HCT116 (cell line): Measurements from ENCODE around the gene WASHC3. TPM values are rescaled to one million over a fixed set of nuclear protein-coding genes. Genes with fewer than 3 reads are reported as not detected.

Experiments
- ATAC-seq: fragments of 200-7000 bp; cut with Tn5 transposase; 2 replicates; pipeline ENCODE4 v1.9.1; 2020; ENCODE audit warnings: mild to moderate bottlenecking, moderate library complexity
- BruUV-seq: library from RNA; stranded (reverse); fragments of 400-500 nt; replicated peaks from 2 replicates; lab custom pipeline; 2021; lab: Mats Ljungman, UMichigan
- CTCF ChIA-PET: fragments of 300-600 bp; sonication (Branson Sonifier 250); formaldehyde crosslinking; loops from one replicate; lab custom pipeline; 2021; ENCODE audit warnings: antibody characterized with exemption; lab: Charles Lee
- POLR2A ChIA-PET: fragments of 300-600, 350-600 bp; sonication (Branson Sonifier 250); formaldehyde crosslinking; loops from one replicate; lab custom pipeline; 2021; ENCODE audit warnings: antibody characterized with exemption; lab: Charles Lee
- RAD21 ChIA-PET, 2 experiments: fragments of 300-600 bp; sonication (Branson Sonifier 250); formaldehyde crosslinking; loops; one replicate each; lab custom pipeline; 2023; ENCODE audit warnings: low total read pairs in 2 of 2; ENCODE audit not compliant: uncharacterized antibody in 2 of 2, unreplicated experiment in 2 of 2, low non-redundant PET in 1 of 2; lab: Charles Lee
- DNase-seq: peaks from one replicate; pipeline ENCODE4 v3.0.0-alpha.2; 2010; ENCODE audit warnings: low read depth, low spot score
- H2AFZ ChIP-seq: fragments of 200-600 bp; shearing (Covaris generic), sonication (generic); 2 replicates; pipeline ENCODE4 v1.6.1; 2017; ENCODE audit warnings: low read depth, mixed run types, mixed read lengths, antibody characterized with exemption, low read length; ENCODE audit not compliant: poor library complexity, severe bottlenecking
- H3K27ac ChIP-seq: 2 replicates; pipeline ENCODE4 v1.5.1; 2012; ENCODE audit warnings: low read depth, low read length
- H3K27me3 ChIP-seq: fragments of 200-600 bp; sonication (generic); 2 replicates; pipeline ENCODE4 v1.6.1; 2016; ENCODE audit warnings: mixed run types, low read length, mixed read lengths; ENCODE audit not compliant: insufficient read depth
- H3K36me3 ChIP-seq, 2 experiments: fragments of 200-500 bp in 1 of 2; fragments of 200-600 bp in 1 of 2; sonication (Bioruptor generic) in 1 of 2; sonication (generic) in 1 of 2; 2 replicates each; pipeline versions ENCODE4 v1.5.1 to v1.6.1; 2014 to 2016; ENCODE audit warnings: low read length in 2 of 2, inconsistent platforms in 1 of 2, mixed read lengths in 1 of 2, mixed run types in 1 of 2; ENCODE audit not compliant: insufficient read depth in 2 of 2, control insufficient read depth in 1 of 2
- H3K4me1 ChIP-seq, 2 experiments: fragments of 200-600 bp in 1 of 2; sonication (generic) in 1 of 2; 2 replicates each; pipeline versions ENCODE4 v1.5.1 to v1.6.1; 2012 to 2017; ENCODE audit warnings: low read length in 2 of 2, inconsistent platforms in 1 of 2, mild to moderate bottlenecking in 1 of 2, mixed read lengths in 1 of 2, mixed run types in 1 of 2, moderate library complexity in 1 of 2; ENCODE audit not compliant: insufficient read depth in 2 of 2, control insufficient read depth in 1 of 2
- H3K4me2 ChIP-seq: fragments of 200-600 bp; sonication (generic); 2 replicates; pipeline ENCODE4 v1.6.1; 2017; ENCODE audit warnings: mixed run types, low read length, mixed read lengths
- H3K4me3 ChIP-seq, 2 experiments: fragments of 200-600 bp in 1 of 2; sonication (generic) in 1 of 2; replicated peaks in 1 of 2; 2 replicates each; pipeline ENCODE4 v1.5.1; 2011 to 2016; ENCODE audit warnings: low read length in 2 of 2, control low read depth in 1 of 2, low read depth in 1 of 2, mild to moderate bottlenecking in 1 of 2, mixed read lengths in 1 of 2, mixed run types in 1 of 2
- H3K79me2 ChIP-seq: fragments of 200-600 bp; sonication (generic); 2 replicates; pipeline ENCODE4 v1.6.1; 2017; ENCODE audit warnings: mild to moderate bottlenecking, mixed run types, low read length, moderate library complexity, mixed read lengths; ENCODE audit not compliant: insufficient read depth
- H3K9ac ChIP-seq: fragments of 200-600 bp; sonication (generic); 2 replicates; pipeline ENCODE4 v1.6.1; 2016; ENCODE audit warnings: low read length, mixed read lengths
- H3K9me2 ChIP-seq: fragments of 200-600 bp; sonication (generic), shearing (Covaris generic); 2 replicates; pipeline ENCODE4 v1.6.1; 2017; ENCODE audit warnings: mixed run types, mild to moderate bottlenecking, moderate library complexity; ENCODE audit not compliant: insufficient read depth
- H3K9me3 ChIP-seq, 2 experiments: fragments of 200-500 bp in 1 of 2; fragments of 200-600 bp in 1 of 2; sonication (Bioruptor generic) in 1 of 2; sonication (generic) in 1 of 2; 2 replicates each; pipeline ENCODE4 v1.6.1; 2014 to 2017; ENCODE audit warnings: low read length in 2 of 2, mixed read lengths in 2 of 2, inconsistent platforms in 1 of 2, low read depth in 1 of 2, mild to moderate bottlenecking in 1 of 2, mixed run types in 1 of 2, moderate library complexity in 1 of 2; ENCODE audit not compliant: control insufficient read depth in 1 of 2, insufficient read depth in 1 of 2
- H4K20me1 ChIP-seq: fragments of 200-600 bp; sonication (generic), shearing (Covaris generic); 2 replicates; pipeline ENCODE4 v1.6.1; 2017; ENCODE audit warnings: mixed run types, mild to moderate bottlenecking, moderate library complexity; ENCODE audit not compliant: insufficient read depth
- CBX3 ChIP-seq: IDR thresholded peaks from 2 replicates; pipeline ENCODE4 v1.6.1; 2012; ENCODE audit warnings: low read depth
- CEBPB ChIP-seq: IDR thresholded peaks from 2 replicates; pipeline ENCODE4 v1.6.1; 2012; ENCODE audit warnings: low read depth
- EGR1 ChIP-seq: IDR thresholded peaks from 2 replicates; pipeline ENCODE4 v1.6.1; 2012; ENCODE audit warnings: low read depth
- EZH2phosphoT487 ChIP-seq: fragments of 200-600 bp; IDR thresholded peaks from 2 replicates; pipeline ENCODE4 v1.6.1; 2018; ENCODE audit warnings: antibody characterized with exemption, borderline replicate concordance
- POLR2AphosphoS5 ChIP-seq: IDR thresholded peaks from 2 replicates; pipeline ENCODE4 v1.6.1; 2011; ENCODE audit warnings: mild to moderate bottlenecking, low read depth, low read length, moderate library complexity
- RAD21 ChIP-seq: IDR thresholded peaks from 2 replicates; pipeline ENCODE4 v1.6.1; 2012; ENCODE audit warnings: low read depth, mild to moderate bottlenecking
- SRF ChIP-seq: IDR thresholded peaks from 2 replicates; pipeline ENCODE4 v1.6.1; 2012; ENCODE audit warnings: low read depth
- ZNF274 ChIP-seq: fragments of 200-500 bp; sonication (Bioruptor generic); IDR thresholded peaks from 2 replicates; pipeline ENCODE4 v1.6.1; 2014; ENCODE audit warnings: mild to moderate bottlenecking, low read depth, low read length, inconsistent platforms
- intact Hi-C: fragments of 100-400 bp; cut with micrococcal nuclease; formaldehyde crosslinking; loops from 2 replicates; pipeline ENCODE4 v1.10.0; 2022
- total RNA-seq: library from RNA; stranded (reverse); gene quantifications from one replicate; pipeline ENCODE4 v1.2.1, GENCODE V29; 2021; ENCODE audit not compliant: unreplicated experiment
- TF ChIP-seq, protein P1 (sequence below): IDR thresholded peaks from 2 replicates; pipeline ENCODE4 v1.6.1; 2012; ENCODE audit warnings: low read depth
- TF ChIP-seq, protein P2 (sequence below), 3 experiments: fragments of 200-600 bp in 1 of 3; sonication (generic) in 1 of 3; IDR thresholded peaks in 2 of 3; conservative IDR thresholded peaks in 1 of 3; 2 replicates each; pipeline ENCODE4 v1.5.1; 2012 to 2017; ENCODE audit warnings: low read depth in 2 of 3, low read length in 2 of 3, antibody characterized with exemption in 1 of 3, borderline replicate concordance in 1 of 3, control low read depth in 1 of 3, mild to moderate bottlenecking in 1 of 3, mixed read lengths in 1 of 3, mixed run types in 1 of 3, moderate library complexity in 1 of 3; ENCODE audit not compliant: insufficient read depth in 1 of 3

Gene WASHC3
- total RNA-seq, 1 experiment from 2014 or later, result 15.6 TPM

DNA sequence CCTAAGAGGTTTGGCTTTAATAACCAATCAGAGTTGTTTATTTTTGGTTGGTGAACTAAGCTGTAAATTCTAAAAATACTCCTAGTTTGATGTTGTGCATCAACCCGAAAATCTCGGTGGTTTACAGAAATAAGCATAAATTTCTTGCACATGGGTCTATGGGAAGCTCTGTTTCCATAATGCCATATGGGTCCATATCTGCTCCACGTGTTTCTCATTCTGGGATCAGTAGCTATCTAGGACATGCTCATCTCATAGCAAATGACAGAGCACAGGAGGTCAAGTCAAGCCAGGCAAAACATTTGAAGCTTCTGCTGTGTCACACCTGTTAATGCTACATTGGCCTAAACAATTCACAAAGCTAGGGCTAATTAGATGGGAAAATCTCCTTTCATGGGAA, 35.1 kb upstream of the WASHC3 start:
- Histone ChIP-seq H2AFZ (no peak overlapping the region), H3K9me3 (no peaks in the 10 kb centered on the region), H3K9ac (no peak overlapping the region), H3K36me3 (peaks cover 7 to 13% of the 10 kb centered on the region in 2 experiments; a peak in 3 of 4 replicates), H3K4me3 (no peak overlapping the region), H3K4me2 (no peak overlapping the region), H3K4me1 (no peaks in the 10 kb centered on the region), H3K27ac (no peak overlapping the region), H4K20me1 (peaks cover 7% of the 10 kb centered on the region; the same call in 1 of the 2 replicates)
- ATAC-seq, result no peak
- no peak for DNase-seq
- BruUV-seq, result no TSS peak
- intact Hi-C loops, result loop anchor here (5.0 to 10.0 kb wide), 2 partner anchors 648 to 780 kb away; no protein-coding TSS in a partner anchor
- ChIA-PET RAD21 (no interaction called here), POLR2A (no interaction called here), CTCF (interaction anchor here (1.3 kb wide), 1 partner anchor 388 kb away, joined by 3 read pairs; no protein-coding TSS in a partner anchor)
- TF ChIP-seq RAD21, result no peak
- TF ChIP-seq, all 23 proteins: peak for 0
- H3K9me2 ChIP-seq, result no peaks in the 10 kb centered on the region
- H3K27me3 ChIP-seq, result no peaks in the 10 kb centered on the region
- H3K79me2 ChIP-seq, result no peaks in the 10 kb centered on the region; the same call in 1 of the 2 replicates

DNA sequence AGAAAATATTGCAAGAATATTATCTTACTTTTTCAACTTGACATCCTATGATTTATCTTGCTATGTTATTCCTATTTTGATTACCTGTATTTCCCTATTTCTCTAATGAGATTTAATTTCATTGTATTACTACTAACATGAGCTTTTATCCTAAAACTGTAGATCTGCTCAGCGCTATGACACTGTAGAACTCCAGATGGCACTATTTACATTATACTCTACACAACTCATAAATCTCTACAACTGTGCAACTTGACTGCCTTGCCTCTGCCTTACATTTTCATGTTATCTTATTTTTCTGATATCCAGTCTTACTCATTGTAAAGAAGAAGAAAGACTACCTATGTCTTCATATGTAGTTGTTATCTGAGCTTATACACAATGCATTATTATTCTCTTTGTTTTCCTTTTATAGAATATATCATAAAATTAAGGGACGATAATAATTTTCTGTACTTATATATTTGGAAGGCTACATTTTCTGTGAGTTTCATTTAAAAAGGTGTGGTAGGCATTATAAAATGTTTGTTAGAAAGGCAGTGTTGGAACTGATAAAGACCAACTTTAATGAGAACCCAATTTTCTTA, 34.0 kb upstream of the WASHC3 start:
- H3K79me2 ChIP-seq, result no peaks in the 10 kb centered on the region; the same call in 1 of the 2 replicates
- H3K9me2 ChIP-seq, result no peaks in the 10 kb centered on the region
- H3K4me3 ChIP-seq, result no peak overlapping the region
- TF ChIP-seq EGR1 (no peak), CEBPB (no peak), CBX3 (no peak), EZH2phosphoT487 (no peak), SRF (no peak), POLR2AphosphoS5 (no peak), ZNF274 (no peak), RAD21 (peak; percentile 52)
- TF ChIP-seq, protein P1, sequence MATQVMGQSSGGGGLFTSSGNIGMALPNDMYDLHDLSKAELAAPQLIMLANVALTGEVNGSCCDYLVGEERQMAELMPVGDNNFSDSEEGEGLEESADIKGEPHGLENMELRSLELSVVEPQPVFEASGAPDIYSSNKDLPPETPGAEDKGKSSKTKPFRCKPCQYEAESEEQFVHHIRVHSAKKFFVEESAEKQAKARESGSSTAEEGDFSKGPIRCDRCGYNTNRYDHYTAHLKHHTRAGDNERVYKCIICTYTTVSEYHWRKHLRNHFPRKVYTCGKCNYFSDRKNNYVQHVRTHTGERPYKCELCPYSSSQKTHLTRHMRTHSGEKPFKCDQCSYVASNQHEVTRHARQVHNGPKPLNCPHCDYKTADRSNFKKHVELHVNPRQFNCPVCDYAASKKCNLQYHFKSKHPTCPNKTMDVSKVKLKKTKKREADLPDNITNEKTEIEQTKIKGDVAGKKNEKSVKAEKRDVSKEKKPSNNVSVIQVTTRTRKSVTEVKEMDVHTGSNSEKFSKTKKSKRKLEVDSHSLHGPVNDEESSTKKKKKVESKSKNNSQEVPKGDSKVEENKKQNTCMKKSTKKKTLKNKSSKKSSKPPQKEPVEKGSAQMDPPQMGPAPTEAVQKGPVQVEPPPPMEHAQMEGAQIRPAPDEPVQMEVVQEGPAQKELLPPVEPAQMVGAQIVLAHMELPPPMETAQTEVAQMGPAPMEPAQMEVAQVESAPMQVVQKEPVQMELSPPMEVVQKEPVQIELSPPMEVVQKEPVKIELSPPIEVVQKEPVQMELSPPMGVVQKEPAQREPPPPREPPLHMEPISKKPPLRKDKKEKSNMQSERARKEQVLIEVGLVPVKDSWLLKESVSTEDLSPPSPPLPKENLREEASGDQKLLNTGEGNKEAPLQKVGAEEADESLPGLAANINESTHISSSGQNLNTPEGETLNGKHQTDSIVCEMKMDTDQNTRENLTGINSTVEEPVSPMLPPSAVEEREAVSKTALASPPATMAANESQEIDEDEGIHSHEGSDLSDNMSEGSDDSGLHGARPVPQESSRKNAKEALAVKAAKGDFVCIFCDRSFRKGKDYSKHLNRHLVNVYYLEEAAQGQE, result no peak
- TF ChIP-seq, protein P2, sequence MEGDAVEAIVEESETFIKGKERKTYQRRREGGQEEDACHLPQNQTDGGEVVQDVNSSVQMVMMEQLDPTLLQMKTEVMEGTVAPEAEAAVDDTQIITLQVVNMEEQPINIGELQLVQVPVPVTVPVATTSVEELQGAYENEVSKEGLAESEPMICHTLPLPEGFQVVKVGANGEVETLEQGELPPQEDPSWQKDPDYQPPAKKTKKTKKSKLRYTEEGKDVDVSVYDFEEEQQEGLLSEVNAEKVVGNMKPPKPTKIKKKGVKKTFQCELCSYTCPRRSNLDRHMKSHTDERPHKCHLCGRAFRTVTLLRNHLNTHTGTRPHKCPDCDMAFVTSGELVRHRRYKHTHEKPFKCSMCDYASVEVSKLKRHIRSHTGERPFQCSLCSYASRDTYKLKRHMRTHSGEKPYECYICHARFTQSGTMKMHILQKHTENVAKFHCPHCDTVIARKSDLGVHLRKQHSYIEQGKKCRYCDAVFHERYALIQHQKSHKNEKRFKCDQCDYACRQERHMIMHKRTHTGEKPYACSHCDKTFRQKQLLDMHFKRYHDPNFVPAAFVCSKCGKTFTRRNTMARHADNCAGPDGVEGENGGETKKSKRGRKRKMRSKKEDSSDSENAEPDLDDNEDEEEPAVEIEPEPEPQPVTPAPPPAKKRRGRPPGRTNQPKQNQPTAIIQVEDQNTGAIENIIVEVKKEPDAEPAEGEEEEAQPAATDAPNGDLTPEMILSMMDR (IDR thresholded peaks at IDR 0.05 in 2 of 3, conservative IDR thresholded peaks at IDR 0.05 in 1 of 3; ENCODE audit: borderline replicate concordance in 1 of 3, insufficient read depth in 1 of 3, low read depth in 2 of 3, low read length in 2 of 3), result peak; percentile 31 to 65 (median 44); a peak in 5 of 6 replicates
- BruUV-seq, result no TSS peak
- intact Hi-C loops, result loop anchor here (2.0 to 10.0 kb wide), 3 partner anchors 389 to 782 kb away; no protein-coding TSS in a partner anchor
- DNase-seq, result no peak
- no peak overlapping the region for H3K4me2 ChIP-seq
- CTCF ChIA-PET, result interaction anchor here (0.6 to 1.4 kb wide), 6 partner anchors 16 to 715 kb away, joined by 3 to 12 read pairs (median 4); no protein-coding TSS in a partner anchor
- no peaks in the 10 kb centered on the region for H3K27me3 ChIP-seq
- POLR2A ChIA-PET, result no interaction called here
- no peaks in the 10 kb centered on the region for H3K4me1 ChIP-seq
- peaks cover 7% of the 10 kb centered on the region; the same call in 1 of the 2 replicates for H4K20me1 ChIP-seq
- peaks cover 7 to 13% of the 10 kb centered on the region in 2 experiments; a peak in 3 of 4 replicates for H3K36me3 ChIP-seq
- ATAC-seq, result peak; percentile 79
- RAD21 ChIA-PET, result interaction anchor here in 1 of 2 experiments (0.8 kb wide), 1 partner anchor 389 kb away, joined by 3 read pairs; no protein-coding TSS in a partner anchor
- H3K27ac ChIP-seq, result no peak overlapping the region
- H3K9me3 ChIP-seq, result no peaks in the 10 kb centered on the region
- no peak overlapping the region for H3K9ac ChIP-seq
- H2AFZ ChIP-seq, result no peak overlapping the region
